HG03521 (cell line): Measurements from ENCODE around the gene IGSF9.

Experiments
- ATAC-seq: cut with Tn5 transposase; IDR thresholded peaks from one replicate; pipeline ENCODE4 v1.9.1; 2021; ENCODE audit warnings: mild to moderate bottlenecking, moderate library complexity; ENCODE audit not compliant: unreplicated experiment

Gene IGSF9

GRCh38 chr1:159973350-159973940, 28.0 kb upstream of the IGSF9 start:
- no peak for ATAC-seq

- ATAC-seq = no peak
These were observed 27.2 kb upstream of the IGSF9 start for GRCh38 chr1:159972443-159973205.

- ATAC-seq = no peak
These were observed 25.5 kb upstream of the IGSF9 start for GRCh38 chr1:159970932-159971342.

GRCh38 chr1:159968901-159969300, 23.5 kb upstream of the IGSF9 start:
- no peak for ATAC-seq

DNA sequence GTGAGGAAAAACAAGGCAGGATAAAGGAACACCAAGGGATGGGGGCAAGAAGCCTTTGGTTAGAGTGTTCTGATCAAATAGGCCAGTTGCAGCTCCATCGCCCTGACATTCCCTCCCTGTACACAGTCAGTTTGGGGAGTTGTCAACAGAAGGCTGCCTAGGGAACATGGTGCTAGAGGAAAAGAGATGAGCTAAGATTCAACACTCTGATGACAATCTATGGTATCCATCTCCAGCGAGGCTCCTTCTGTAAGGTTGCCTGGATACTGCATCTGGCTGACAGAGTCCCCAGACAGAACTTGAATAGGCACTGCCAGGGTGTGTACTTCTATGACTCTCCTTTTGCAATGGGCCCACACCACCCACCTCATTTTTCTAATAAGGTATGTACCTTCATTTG, 19.9 kb upstream of the IGSF9 start:
- no peak for ATAC-seq

DNA sequence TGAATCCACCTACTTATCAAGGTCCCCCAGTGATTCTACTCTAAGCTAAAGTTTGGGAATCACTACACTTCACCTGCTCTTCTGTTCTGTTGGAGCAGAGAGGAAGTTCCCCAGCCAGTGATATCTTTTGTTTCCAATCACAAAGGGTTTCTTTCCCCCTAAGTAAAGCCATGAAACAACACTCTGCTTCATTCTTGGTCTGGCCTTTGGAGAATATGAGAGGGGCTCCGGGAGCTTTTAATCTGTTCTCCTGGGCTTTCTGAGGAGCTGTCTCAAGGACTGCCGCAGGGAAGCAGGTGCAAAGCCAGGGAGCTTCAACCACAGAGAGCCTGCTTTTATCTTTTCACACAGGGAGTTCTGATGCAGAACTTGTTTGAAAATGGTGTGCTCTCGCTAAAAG, 18.7 kb upstream of the IGSF9 start:
- ATAC-seq = no peak

GRCh38 chr1:159962176-159962575, 16.8 kb upstream of the IGSF9 start:
- ATAC-seq = no peak

DNA sequence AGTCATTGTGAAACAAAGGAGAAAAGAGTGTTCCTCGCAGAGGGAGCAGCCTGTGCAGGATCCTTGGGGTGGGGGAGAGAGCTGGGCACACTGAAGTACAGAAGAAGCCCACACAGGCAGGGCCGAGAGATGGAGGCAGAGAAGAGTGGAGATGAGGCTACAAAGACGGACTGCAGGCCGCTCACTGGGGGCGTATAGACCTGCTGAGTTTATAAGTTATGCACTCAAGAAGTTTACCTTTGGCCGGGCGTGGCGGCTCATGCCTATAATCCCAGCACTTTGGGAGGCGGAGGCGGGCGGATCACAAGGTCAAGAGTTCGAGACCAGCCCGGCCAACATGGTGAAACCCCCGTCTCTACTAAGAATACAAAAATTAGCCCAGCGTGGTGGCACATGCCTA, 16.2 kb upstream of the IGSF9 start:
- no peak for ATAC-seq

DNA sequence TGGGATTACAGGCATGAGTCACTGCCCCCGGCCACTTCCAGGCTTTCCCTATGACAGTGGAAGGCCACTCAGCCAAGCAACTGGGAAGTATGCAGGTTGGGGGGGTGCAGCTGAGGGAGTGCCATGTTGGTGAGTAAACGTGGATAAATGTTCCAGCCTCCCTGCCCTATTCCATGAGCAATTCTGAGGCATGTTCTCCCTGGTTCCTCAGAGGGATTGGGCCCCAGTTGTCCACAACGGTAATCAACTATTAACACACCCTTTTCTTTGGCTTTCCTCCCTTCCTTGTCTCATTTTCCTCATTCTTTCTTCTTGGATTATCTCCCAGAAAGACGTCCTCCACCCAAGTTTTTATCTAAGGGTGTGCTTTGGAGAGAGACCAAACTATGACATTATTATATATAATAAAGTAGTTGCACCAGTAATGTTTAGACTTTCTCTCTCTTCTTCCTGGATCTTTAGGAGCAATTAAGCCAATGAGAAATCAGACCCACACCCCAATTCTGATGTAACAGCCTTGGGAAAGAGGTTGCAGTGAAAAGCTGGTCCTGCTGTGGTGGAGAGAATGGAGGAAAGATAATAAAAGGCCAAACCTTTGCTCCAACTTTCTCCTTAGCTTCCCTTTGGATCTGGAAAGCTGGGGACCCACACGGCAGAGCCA, 15.4 kb upstream of the IGSF9 start:
- ATAC-seq = no peak

GRCh38 chr1:159959451-159959850, 14.0 kb upstream of the IGSF9 start:
- no peak for ATAC-seq

DNA sequence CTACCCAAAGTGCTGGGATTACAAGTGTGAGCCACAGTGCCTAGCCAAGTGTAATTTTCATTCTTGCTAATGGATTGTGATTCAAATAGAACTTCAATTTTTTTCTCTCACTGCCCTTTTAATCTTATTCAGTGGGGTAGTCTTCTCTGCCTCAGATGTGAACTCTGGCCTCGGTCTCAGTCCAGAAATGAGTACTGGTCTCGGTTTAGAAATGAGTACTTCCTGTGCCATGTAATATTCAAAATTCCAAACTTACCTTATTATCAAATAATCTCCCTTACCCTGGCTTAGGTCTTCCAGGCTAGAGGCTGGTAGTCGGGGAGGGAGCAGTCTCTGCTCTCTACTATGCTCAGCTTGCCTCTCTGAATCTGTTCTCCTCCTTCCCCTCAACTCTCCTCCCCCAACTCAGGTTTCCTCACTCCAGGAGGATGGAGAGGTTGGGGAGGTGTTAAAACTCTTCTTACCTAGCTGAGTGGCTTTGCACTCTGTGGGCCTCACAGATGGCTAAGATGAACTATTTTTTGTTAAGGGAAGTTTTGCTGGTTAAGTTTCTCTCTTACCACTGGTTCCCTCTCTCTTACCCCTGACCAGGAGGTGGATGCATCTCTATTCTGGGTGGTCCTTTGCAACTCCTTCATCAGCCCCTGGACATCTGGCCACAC, 13.4 kb upstream of the IGSF9 start:
- no peak for ATAC-seq

DNA sequence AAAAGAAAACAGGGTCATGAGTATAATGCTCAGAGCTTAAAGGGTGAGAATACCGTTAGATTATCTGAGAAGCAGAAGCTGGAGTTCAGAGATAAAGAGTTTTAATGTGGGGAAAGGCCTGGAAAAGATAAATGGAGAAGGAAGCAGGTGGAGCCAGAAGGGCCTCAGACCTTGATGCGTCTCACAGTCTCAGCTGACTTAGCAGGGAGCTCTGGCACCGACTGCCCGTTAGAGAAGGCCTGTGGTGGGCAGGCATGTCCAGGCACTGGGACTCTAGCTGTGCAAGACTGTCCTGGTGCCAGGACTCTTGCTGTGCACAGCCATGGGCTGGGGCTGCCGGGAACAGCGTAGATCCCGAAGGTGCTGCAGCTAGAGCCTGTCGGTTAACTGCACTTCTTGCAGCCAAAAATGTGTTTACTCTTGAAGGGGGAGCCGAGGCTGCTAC, 12.4 kb upstream of the IGSF9 start:
- ATAC-seq = no peak

DNA sequence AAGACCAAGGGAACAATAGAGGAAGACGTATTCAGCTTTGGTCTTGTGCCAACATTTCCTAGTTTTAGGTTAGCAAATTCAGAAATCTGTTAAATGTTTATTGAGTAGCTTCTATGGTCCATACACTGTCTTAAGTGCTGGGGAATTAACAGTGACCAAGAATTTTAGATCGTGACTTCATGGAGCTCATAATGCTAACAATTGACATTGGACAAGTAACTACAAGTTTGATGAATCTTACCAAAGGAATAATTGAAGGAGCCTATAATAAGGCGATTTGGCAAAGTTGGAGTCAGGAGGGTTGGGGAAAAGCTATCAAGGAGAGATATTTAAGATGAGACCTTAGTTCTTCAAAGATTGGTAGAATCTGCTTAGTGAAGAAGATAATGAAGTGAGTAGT, 10.0 kb upstream of the IGSF9 start:
- no peak for ATAC-seq

DNA sequence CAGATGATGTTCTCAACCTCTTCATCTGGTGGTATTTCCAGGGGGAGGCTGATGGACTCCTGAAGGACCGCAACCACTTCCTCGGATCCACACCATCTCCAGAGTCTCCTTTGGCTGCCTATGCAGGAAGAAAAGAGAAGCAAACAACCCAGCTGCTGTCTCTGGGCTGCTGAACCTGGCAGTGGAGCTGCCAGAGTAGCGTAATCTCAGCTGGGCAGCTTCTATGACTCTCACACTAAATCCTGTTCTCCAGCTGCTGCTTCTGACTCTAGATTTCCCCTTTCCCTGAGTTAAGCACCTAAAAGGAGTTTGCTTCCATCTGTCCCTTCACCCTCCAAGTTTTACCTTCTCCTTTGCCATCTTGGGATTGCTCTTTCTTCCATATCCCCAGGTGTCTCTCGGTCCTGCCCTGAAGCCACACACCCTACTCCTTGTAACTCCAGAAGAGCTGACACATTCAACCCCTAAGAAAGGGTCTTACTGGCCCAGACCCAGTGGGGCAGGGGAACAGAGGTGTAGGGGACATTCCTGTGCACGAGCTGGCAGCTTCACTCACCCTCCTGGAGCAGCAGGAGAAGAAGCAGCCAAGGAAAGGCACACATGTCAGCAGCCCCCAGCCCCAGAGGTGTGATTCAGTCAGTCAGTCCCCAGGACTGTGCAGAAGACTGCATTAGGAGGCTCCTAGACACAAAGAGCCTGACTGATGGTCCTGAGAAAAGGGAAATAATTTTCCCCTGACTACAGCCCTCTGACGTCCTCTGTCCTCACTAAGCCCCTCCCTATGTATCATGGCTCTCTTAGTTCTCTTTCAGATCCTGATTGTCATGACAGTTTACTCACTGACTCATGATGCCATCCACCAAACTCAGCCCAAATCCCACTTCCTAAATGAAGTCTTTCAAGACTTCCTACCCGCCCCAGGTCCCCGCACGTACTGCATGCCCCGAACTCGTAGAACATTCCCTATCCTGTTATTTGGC, 8.4 kb upstream of the IGSF9 start, which contains the start of gene SLAMF9:
SLAMF9 (minus strand) TSS at position 702 of the 980 bp plus-strand sequence; CDS start at position 602, 100 bp downstream.
- ATAC-seq = no peak

GRCh38 chr1:159952932-159953331, 7.5 kb upstream of the IGSF9 start:
- ATAC-seq = no peak

- ATAC-seq = no peak
These were observed 6.1 kb upstream of the IGSF9 start for GRCh38 chr1:159951551-159951950.

DNA sequence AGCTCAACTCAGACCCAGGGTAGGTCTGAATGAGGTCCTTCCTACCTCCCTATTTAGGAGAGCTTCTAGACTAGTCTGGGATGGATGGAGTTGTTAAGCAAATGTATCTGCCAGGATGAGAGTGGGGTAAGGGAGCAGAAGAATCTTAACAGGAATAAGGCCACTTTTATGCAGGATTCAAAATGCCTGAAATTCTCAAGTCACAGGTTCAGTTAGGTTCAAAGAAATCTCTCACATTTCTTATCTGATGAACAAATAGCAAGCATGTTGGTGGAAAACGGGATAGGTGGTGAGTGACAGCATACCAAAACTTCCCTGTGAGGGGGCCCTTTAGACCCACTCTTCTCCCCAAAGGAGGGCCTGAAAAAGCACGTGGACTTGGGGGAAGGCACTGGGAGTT, 5.6 kb upstream of the IGSF9 start:
- ATAC-seq = no peak

DNA sequence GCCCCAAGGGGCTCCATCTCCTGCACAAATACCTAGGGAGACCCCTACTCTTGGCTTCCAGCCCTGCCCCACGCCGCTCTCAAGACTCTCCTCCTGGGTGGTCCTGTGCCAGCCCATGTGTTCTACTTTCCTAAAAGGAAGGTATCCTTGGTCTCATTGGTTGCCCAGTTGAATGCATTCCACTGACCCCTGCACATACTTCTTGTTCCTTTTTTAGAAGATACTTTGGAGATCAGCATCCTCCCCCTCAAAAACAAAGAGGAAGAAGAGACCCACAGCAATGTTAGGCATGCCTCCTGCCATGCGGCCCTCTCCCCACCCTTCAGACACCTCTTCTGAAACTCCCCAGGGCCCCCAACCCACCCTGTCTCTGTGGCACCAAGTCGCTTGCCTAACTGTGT, 4.6 kb upstream of the IGSF9 start:
- ATAC-seq = no peak

GRCh38 chr1:159949123-159949522, 3.7 kb upstream of the IGSF9 start:
- no peak for ATAC-seq

DNA sequence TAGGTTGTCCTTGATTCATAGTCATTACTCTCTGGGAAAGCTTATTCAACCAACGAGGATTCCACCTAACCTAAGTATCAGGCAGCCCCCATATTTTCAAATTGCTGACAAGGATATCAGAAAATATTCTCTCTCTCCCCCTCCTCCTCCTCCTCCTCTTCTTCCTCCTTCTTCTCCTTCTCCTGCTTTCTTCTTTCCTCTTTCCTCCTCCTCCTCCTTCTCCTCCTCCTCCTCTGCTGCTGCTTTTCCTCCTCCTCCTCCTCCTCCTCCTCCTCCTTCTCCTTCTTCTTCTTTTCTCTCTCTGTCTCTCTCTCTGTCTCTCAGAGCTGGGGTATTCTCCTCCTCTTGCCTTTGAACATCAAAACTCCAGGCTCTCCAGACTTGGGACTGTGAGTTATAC, 2.5 kb upstream of the IGSF9 start:
- ATAC-seq = no peak
